Measurements from ENCODE around the gene STX8.

STX8 gene

GRCh38 chr17:9238340-9239245 lies 337.0 kb downstream of the STX8 start:
- no peak for DNase-seq (ENCODE audit: low spot score)

GRCh38 chr17:9237661-9238301 lies 337.8 kb downstream of the STX8 start:
- DNase-seq (ENCODE audit: low spot score), result no peak

- no peak for DNase-seq (ENCODE audit: low spot score)
Measured at GRCh38 chr17:9237053-9237410, 338.6 kb downstream of the STX8 start.

- no peak for DNase-seq (ENCODE audit: low spot score)
Measured at GRCh38 chr17:9236286-9237052, 339.2 kb downstream of the STX8 start.

- DNase-seq (ENCODE audit: low spot score), result no peak
Measured at GRCh38 chr17:9235346-9235745, 340.3 kb downstream of the STX8 start.

GRCh38 chr17:9234389-9234945 lies 341.2 kb downstream of the STX8 start:
- no peak for DNase-seq (ENCODE audit: low spot score)

- DNase-seq (ENCODE audit: low spot score), result no peak
Measured at GRCh38 chr17:9233761-9234160, 341.9 kb downstream of the STX8 start.

- DNase-seq (ENCODE audit: low spot score), result no peak
Measured at GRCh38 chr17:9233271-9233599, 342.4 kb downstream of the STX8 start.

GRCh38 chr17:9232591-9233270 lies 342.9 kb downstream of the STX8 start:
- no peak for DNase-seq (ENCODE audit: low spot score)

GRCh38 chr17:9232155-9232475 lies 343.5 kb downstream of the STX8 start:
- DNase-seq (ENCODE audit: low spot score), result no peak

GRCh38 chr17:9231449-9232154 lies 344.0 kb downstream of the STX8 start:
- no peak for DNase-seq (ENCODE audit: low spot score)

- DNase-seq (ENCODE audit: low spot score), result no peak
Measured at GRCh38 chr17:9230861-9231260, 344.8 kb downstream of the STX8 start.

GRCh38 chr17:9230346-9230745 lies 345.3 kb downstream of the STX8 start:
- DNase-seq (ENCODE audit: low spot score), result no peak

- no peak for DNase-seq (ENCODE audit: low spot score)
Measured at GRCh38 chr17:9229826-9230201, 345.8 kb downstream of the STX8 start.

- DNase-seq (ENCODE audit: low spot score), result no peak
Measured at GRCh38 chr17:9229160-9229825, 346.3 kb downstream of the STX8 start.

- no peak for DNase-seq (ENCODE audit: low spot score)
Measured at GRCh38 chr17:9228408-9229159, 347.0 kb downstream of the STX8 start.

GRCh38 chr17:9227819-9228407 lies 347.7 kb downstream of the STX8 start:
- DNase-seq (ENCODE audit: low spot score), result no peak

- DNase-seq (ENCODE audit: low spot score), result no peak
Measured at GRCh38 chr17:9226794-9227135, 348.9 kb downstream of the STX8 start.

GRCh38 chr17:9226130-9226793 lies 349.4 kb downstream of the STX8 start:
- no peak for DNase-seq (ENCODE audit: low spot score)
